Heart right ventricle (tissue), 16 donors: ENCODE data around the gene MAK. TPM values are rescaled to one million over a fixed set of nuclear protein-coding genes. Genes with fewer than 3 reads are reported as not detected.
"Not testable (repeated sequence)": the region's sequence is repeated elsewhere in the genome, so short reads cannot be mapped to it uniquely, and the experiment has no call there.

ENCODE experiments used
- ATAC-seq, 8 donors: fragments of 200-7000 bp; cut with Tn5 transposase; one replicate each; pipeline ENCODE4 v1.9.1; 2020; ENCODE audit warnings: mild to moderate bottlenecking in 8 of 8, moderate library complexity in 8 of 8, moderate number of reproducible peaks in 1 of 8
- DNase-seq, 2 donors: peaks; one replicate each; pipeline ENCODE4 v3.0.0-alpha.2; 2020
- H3K27ac ChIP-seq, 10 donors: fragments of 200-600 bp; sonication (generic) in 2 of 10; one replicate each; pipeline versions ENCODE4 v1.5.0 to v1.8.0; 2020 to 2022; ENCODE audit warnings: mild to moderate bottlenecking in 3 of 10
- H3K27me3 ChIP-seq, 7 donors: fragments of 200-600 bp; one replicate each; pipeline ENCODE4 v1.8.0; 2021 to 2022; ENCODE audit warnings: mild to moderate bottlenecking in 2 of 7
- H3K36me3 ChIP-seq, 9 donors: fragments of 200-600 bp; sonication (generic) in 1 of 9; one replicate each; pipeline versions ENCODE4 v1.5.0 to v1.8.0; 2020 to 2022; ENCODE audit warnings: mild to moderate bottlenecking in 2 of 9
- H3K4me1 ChIP-seq, 9 donors: fragments of 200-600 bp; sonication (generic) in 1 of 9; one replicate each; pipeline versions ENCODE4 v1.5.0 to v1.8.0; 2020 to 2022; ENCODE audit warnings: mild to moderate bottlenecking in 4 of 9
- H3K4me3 ChIP-seq, 10 donors: fragments of 200-600 bp; sonication (generic) in 2 of 10; one replicate each; pipeline versions ENCODE4 v1.5.0 to v1.8.0; 2020 to 2022; ENCODE audit warnings: mild to moderate bottlenecking in 7 of 10, moderate library complexity in 2 of 10
- H3K9me3 ChIP-seq, 11 donors: fragments of 200-600 bp in 10 of 11; sonication (generic) in 2 of 11; one replicate each; pipeline versions ENCODE4 v1.5.0 to v1.8.0; 2013 to 2022; ENCODE audit warnings: mild to moderate bottlenecking in 2 of 11, control low read depth in 1 of 11, moderate library complexity in 1 of 11
- CTCF ChIP-seq, 9 donors: fragments of 200-600 bp; sonication (generic) in 2 of 9; IDR thresholded peaks; one replicate each; pipeline versions ENCODE4 v1.5.0 to v1.8.0; 2021 to 2022; ENCODE audit warnings: antibody characterized with exemption in 9 of 9, mild to moderate bottlenecking in 5 of 9, moderate library complexity in 1 of 9
- WGBS, 2 donors: extraction: QIAGEN DNeasy Blood & Tissue Kit; methylation state at CpG; one replicate each; pipeline ENCODE4 v1.1.7; 2013; ENCODE audit warnings: inconsistent platforms in 1 of 2; 5-methylcytosine and 5-hydroxymethylcytosine counted together
- intact Hi-C, 10 donors: fragments of 100-400 bp; cut with DNase I; formaldehyde crosslinking; loops; one replicate each; pipeline versions ENCODE4 v1.11.1 to v1.14.2; 2022
- polyA plus RNA-seq, 2 donors: library from polyadenylated mRNA; stranded (reverse); fragments of 200-250 nt; gene quantifications; one replicate each; pipeline ENCODE4 v1.2.3, GENCODE V29; 2013
- total RNA-seq, 10 donors: library from RNA; stranded (reverse); fragmentation: NEBNext Ultra II Directional in 3 of 10; extraction: Animal tissue kit (Norgen Biotek cat#: 25700) in 3 of 10; gene quantifications; one replicate each; pipeline versions ENCODE4 v1.2.1 to v1.2.4, GENCODE V29; 2021 to 2023
- donor health status: Arrhythmogenic right ventricular cardiomyopathy.
- donor health status: ischemic (EF 13 %, LVEDD 7.1; RV severe dilation, severe dysfunction).
- donor health status: healthy with polysubstance abuse.
- donor health status: DM: no; HTN: yes; CAD: no.
- donor health status: DM: no; HTN: no; CAD: no.
- donor health status: ischemic (EF 25% LVEDD 6.9; RV normal size, moderate dysfunction).
- donor health status: ischemic (EF 25% LVEDD 5.7; RV mildly dilated, moderate dysfunction).
- donor health status: healthy.
- donor health status: DM: yes; HTN: yes; CAD: no.
- donor health status: Ischemic cardiomyopathy.
- donor health status: ischemic (EF 35%, LVEDD 5.7; RV mildly dilated, moderate dysfunction).
- donor health status: nonischemic (EF 11% LVEDD 7.7; RV severe dilation, severe dysfunction).
- donor health status: DM: yes; HTN: yes; CAD: no.
- donor health status: PGD.
- donor health status: ischemic (EF 29% LVEDD 5.4; RV normal size, mild dysfunction).
- donor health status: nonischemic (EF 23%, LVEDD 6.1; RV moderate dilation, normal function).

MAK gene
- total and polyA plus RNA-seq, 12 donors, result 0.01 to 0.25 (median 0.12) TPM; not detected in 4

DNA sequence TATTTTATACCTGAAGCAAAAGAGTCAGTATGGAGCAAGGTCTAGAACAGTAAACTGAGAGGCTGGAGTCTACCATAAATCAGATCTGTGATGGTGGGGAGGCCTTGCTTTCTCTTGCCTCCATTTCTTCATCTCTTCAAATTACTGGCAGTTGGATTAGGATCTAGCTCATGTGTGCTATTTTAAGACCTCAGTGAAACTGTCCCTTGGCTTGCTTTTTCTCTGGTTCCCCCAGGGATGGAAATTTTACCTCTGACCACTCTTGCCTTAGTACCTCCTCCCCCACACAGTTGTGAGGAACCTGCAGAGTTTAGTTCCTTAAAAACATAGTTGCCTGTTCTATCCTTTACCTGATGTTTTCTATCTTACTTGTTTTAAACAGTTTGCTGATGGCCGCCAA, 82.3 kb downstream of the MAK start:
- Histone ChIP-seq H3K9me3 (no peaks in the 10 kb centered on the region), H3K27ac (no peak overlapping the region), H3K4me1 (peaks cover 0 to 18% (median 9%) of the 10 kb centered on the region in 9 donors), H3K27me3 (no peaks in the 10 kb centered on the region), H3K4me3 (no peak overlapping the region), H3K36me3 (peaks cover 0 to 88% (median 18%) of the 10 kb centered on the region in 9 donors)
- TF ChIP-seq CTCF (IDR thresholded peaks at IDR 0.05), result no peak
- ATAC-seq, result no peak
- WGBS, 2 donors, result 80 to 93% methylated on average over 1 of the region's 1 CpG
- no peak for DNase-seq
- intact Hi-C loops, result loop anchor here in 1 of 10 donors (10.0 kb wide), 1 partner anchor 61 kb away; the partner anchor contains the start of genes C6orf52 and PAK1IP1

- H3K9me3 ChIP-seq, H3K27me3 ChIP-seq, H3K4me3 ChIP-seq, H3K27ac ChIP-seq, ATAC-seq, DNase-seq: not testable (repeated sequence)
- H3K36me3 ChIP-seq, result peaks cover 0 to 75% (median 18%) of the 10 kb centered on the region in 9 donors
- WGBS, 2 donors, result 71 to 72% methylated on average over 5 of the region's 5 CpGs
- intact Hi-C loops, result loop anchor here in 1 of 10 donors (10.0 kb wide), 1 partner anchor 57 kb away; the partner anchor contains the start of genes C6orf52 and PAK1IP1
- peaks cover 8 to 37% (median 23%) of the 10 kb centered on the region in 9 donors for H3K4me1 ChIP-seq
Measured at GRCh38 chr6:10751757-10752156, 86.6 kb downstream of the MAK start.

DNA sequence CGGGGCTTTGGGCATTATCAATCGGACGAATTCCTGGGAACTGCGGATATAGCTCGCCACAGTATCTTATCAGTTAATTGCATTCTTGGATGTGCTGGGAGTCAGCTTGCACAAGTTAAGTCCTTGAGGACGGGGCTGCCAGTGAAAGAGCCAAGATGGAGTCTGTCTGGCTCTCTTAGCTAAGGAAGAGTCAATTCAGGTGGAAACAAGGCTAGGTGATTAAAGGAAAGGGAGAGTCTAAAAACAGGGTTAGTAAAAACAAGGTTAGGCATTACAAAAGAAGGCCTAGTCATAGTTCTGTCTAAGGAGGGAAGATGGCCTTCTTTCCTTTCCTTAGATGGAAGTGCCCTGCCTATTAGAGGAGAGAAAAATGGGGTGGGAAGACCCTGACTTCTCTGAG, 87.8 kb downstream of the MAK start:
- H3K9me3 ChIP-seq, DNase-seq, ATAC-seq, H3K27me3 ChIP-seq, H3K27ac ChIP-seq, H3K4me3 ChIP-seq: not testable (repeated sequence)
- intact Hi-C loops, result loop anchor here in 1 of 10 donors (10.0 kb wide), 1 partner anchor 56 kb away; the partner anchor contains the start of genes C6orf52 and PAK1IP1
- peaks cover 0 to 63% (median 14%) of the 10 kb centered on the region in 9 donors for H3K36me3 ChIP-seq
- peaks cover 8 to 40% (median 25%) of the 10 kb centered on the region in 9 donors for H3K4me1 ChIP-seq
- WGBS, 2 donors, result 40 to 47% methylated on average over 6 of the region's 6 CpGs

- Histone ChIP-seq H3K27me3 (no peaks in the 10 kb centered on the region), H3K36me3 (peaks cover 0 to 58% (median 14%) of the 10 kb centered on the region in 9 donors), H3K4me1 (peaks cover 8 to 40% (median 25%) of the 10 kb centered on the region in 9 donors), H3K9me3 (no peaks in the 10 kb centered on the region), H3K4me3 (no peak overlapping the region), H3K27ac (no peak overlapping the region)
- TF ChIP-seq CTCF (IDR thresholded peaks at IDR 0.05), result no peak
- DNase-seq (no peak), ATAC-seq (no peak)
- 26 to 32% methylated on average over 2 of the region's 2 CpGs for WGBS, 2 donors
- intact Hi-C loops, result loop anchor here in 2 of 10 donors (5.0 to 10.0 kb wide), 2 partner anchors 55 to 57 kb away; partner anchors contain the start of genes C6orf52 (in 2 of the 2) and PAK1IP1 (in 2 of the 2)
Measured at GRCh38 chr6:10749734-10750133, 88.6 kb downstream of the MAK start.

DNA sequence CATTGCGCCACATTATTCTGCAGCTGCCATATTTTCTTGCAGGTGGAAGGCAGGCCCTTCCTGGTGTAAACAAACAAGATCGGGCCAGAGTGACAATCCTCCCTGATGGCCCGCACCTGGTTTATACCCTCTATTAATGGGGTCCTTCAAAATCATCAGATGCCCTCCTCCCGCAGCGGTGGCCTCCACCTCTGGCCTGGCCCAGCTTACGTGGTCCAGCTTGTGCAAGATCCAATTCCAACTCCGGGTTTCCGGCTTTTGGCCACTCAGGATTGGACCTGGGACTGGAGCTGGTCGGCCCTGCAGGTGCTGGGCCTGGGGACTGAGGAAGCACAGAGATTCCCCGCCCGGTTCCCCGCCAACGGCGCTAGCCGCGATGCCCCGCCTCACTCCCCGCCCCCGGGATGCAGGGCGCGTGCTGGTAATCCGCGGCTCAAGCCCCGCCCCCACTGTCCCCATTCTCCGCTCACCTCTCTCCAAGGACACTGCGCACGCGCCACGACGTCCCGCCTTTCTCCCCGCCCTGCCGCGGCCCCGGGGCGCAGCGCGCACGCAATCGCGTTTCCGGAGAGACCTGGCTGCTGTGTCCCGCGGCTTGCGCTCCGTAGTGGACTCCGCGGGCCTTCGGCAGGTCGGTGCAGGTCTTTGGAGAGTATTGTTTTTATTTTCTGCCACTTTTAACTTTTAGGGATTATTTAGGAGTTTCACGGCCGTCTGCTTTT, 90.9 kb downstream of the MAK start, which contains the start of gene TMEM14B:
Gene TMEM14B, plus strand, starts transcription at position 555 of the 722 bp plus-strand sequence. CDS start 1,441 bp downstream, outside the sequence.
- H3K9me3 ChIP-seq, result no peaks in the 10 kb centered on the region
- peak within 1 kb of the TSS; percentile 59 to 82 (median 74) for H3K4me3 ChIP-seq
- WGBS, 2 donors, result 2% methylated on average over 51 to 52 of the region's 52 CpGs
- H3K27ac ChIP-seq, result peak within 1 kb of the TSS in 9 of 10 donors; percentile 72 to 91 (median 84)
- H3K4me1 ChIP-seq, result peaks cover 8 to 40% (median 25%) of the 10 kb centered on the region in 9 donors
- DNase-seq (peak; percentile 100), ATAC-seq (peak; percentile 99 to 100 (median 99))
- intact Hi-C loops, result loop anchor here in 6 of 10 donors (1.0 to 5.0 kb wide), 6 partner anchors 24 to 55 kb away; partner anchors contain the start of genes C6orf52 (in 4 of the 6), PAK1IP1 (in 4 of the 6) and TMEM14C (in 4 of the 6)
- H3K36me3 ChIP-seq, result peaks cover 0 to 53% (median 0%) of the 10 kb centered on the region in 9 donors
- H3K27me3 ChIP-seq, result no peaks in the 10 kb centered on the region
- TF ChIP-seq CTCF (IDR thresholded peaks at IDR 0.05), result no peak
